ENCODE data around the gene TRMT112. TPM values are rescaled to one million over a fixed set of nuclear protein-coding genes. Genes with fewer than 3 reads are reported as not detected.
A peak's percentile ranks its signal among the peaks of the same experiment; 100 is the strongest.

The TRMT112 gene
- total RNA-seq, 3 donors from 2014 or later (not counting 1 experiment from before 2014, with no cell fraction given), result 98.4 to 106 (median 105) TPM

DNA sequence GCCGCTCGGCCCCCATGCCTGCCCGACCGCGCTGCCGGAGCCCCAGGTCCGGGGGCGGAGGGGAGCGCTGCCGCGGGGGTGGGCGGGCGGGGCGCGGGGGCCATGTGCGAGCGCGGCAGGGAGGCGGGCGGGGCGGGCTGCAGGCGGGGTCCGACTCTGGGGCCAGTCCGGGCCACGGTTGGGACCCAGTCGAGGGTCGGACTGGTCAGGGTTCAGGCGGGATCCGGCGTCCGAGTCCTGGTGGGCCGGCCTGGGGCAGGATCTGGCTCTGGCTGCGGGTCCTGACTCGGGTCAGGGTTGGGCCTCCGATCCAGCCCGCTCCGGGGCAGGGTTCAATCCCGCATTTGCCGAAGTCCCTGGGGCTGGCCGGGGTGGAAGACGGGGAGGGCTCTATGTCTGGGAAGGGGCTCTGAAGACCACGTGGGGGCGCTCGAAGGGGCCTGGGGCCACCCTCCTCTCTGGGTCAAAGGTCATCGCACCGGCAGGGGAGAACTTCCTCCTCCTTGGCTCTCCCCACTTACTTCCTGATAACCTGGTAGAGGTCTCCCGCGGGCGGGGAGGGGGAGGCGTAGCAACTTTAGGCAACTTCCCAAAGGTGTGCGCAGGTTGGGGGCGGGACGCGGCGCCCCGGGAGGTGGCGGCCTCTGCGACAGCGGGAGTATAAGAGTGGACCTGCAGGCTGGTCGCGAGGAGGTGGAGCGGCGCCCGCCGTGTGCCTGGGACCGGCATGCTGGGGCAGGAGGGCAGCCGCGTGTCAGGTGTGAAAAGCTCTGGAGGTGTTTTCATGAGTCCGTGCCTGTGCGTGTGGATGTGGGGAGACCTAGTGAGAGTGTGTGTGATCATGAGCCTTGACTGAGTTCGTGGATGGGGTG is 11.4 kb downstream of the TRMT112 start:
- Histone ChIP-seq H3K27me3 (ENCODE audit: control insufficient read depth, insufficient read depth, low read length) (peaks cover 5% of the 10 kb centered on the region), H3K27ac (ENCODE audit: low read length) (peak overlapping the region; percentile 69), H3K36me3 (ENCODE audit: control insufficient read depth, insufficient read depth, low read length) (peaks cover 2% of the 10 kb centered on the region), H3K4me3 (ENCODE audit: low read length) (peak overlapping the region; percentile 70), H3K4me1 (ENCODE audit: control insufficient read depth, insufficient read depth, low read length) (peaks cover 40% of the 10 kb centered on the region), H3K9me3 (ENCODE audit: control insufficient read depth, insufficient read depth, low read length) (no peaks in the 10 kb centered on the region)
- WGBS (ENCODE audit: insufficient coverage), result under 1% methylated on average over 71 of the region's 71 CpGs
- Mint-ChIP-seq H3K27ac (peak overlapping the region; percentile 91 to 97), H3K27me3 (ENCODE audit: low read depth in 2 of 2) (peaks cover under 1 to 5% of the 10 kb centered on the region in 2 donors), H3K36me3 (no peaks in the 10 kb centered on the region), H3K4me1 (peaks cover 16 to 25% of the 10 kb centered on the region in 2 donors), H3K9me3 (no peaks in the 10 kb centered on the region), H3K4me3 (peak overlapping the region; percentile 96)
- ATAC-seq, result peak; percentile 4 to 11 (median 5)
- TF ChIP-seq, protein P1, sequence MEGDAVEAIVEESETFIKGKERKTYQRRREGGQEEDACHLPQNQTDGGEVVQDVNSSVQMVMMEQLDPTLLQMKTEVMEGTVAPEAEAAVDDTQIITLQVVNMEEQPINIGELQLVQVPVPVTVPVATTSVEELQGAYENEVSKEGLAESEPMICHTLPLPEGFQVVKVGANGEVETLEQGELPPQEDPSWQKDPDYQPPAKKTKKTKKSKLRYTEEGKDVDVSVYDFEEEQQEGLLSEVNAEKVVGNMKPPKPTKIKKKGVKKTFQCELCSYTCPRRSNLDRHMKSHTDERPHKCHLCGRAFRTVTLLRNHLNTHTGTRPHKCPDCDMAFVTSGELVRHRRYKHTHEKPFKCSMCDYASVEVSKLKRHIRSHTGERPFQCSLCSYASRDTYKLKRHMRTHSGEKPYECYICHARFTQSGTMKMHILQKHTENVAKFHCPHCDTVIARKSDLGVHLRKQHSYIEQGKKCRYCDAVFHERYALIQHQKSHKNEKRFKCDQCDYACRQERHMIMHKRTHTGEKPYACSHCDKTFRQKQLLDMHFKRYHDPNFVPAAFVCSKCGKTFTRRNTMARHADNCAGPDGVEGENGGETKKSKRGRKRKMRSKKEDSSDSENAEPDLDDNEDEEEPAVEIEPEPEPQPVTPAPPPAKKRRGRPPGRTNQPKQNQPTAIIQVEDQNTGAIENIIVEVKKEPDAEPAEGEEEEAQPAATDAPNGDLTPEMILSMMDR (IDR thresholded peaks at IDR 0.05), result no peak
- intact Hi-C loops (cut with micrococcal nuclease), result loop anchor here (1.0 to 5.0 kb wide), 5 partner anchors 11 to 65 kb away; partner anchors contain the start of genes CCDC88B, FKBP2, RPS6KA4 and TRMT112
- DNase-seq, result peak in 1 of 2 donors; percentile 79

DNA sequence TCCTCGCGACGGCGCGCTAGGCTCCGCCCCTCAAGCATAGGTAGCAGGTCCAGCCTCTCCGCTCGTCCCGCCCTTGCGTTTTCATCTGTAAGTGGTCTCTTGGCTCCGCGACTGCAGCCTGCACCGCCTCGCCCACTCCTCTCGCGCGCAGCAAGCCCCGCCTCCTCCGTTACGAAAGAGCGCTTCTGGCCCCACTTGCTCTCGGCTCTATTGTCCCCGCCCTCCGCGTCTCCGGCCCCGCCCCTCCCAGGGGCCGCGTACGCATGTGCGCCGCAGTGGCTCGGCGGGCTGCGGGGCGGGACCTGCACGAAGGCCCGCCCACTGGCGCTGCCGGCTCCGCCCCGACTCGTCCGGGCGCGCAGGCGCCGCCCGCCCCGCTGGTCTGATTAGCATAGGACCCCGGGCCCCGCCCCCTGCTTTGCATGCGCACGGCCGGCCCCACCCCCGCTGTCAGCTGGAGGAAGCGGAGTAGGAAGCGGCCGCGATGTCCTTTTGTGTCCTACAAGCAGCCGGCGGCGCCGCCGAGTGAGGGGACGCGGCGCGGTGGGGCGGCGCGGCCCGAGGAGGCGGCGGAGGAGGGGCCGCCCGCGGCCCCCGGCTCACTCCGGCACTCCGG is 12.2 kb downstream of the TRMT112 start, which contains the start of gene ESRRA:
Gene ESRRA (plus strand): TSS at position 450 of the 616 bp plus-strand sequence. CDS start 1,656 bp downstream, outside the sequence.
- ATAC-seq (peak; percentile 74 to 89 (median 74)), DNase-seq (peak; percentile 99)
- Histone ChIP-seq H3K27ac (ENCODE audit: low read length) (peak within 1 kb of the TSS; percentile 88), H3K4me1 (ENCODE audit: control insufficient read depth, insufficient read depth, low read length) (peaks cover 47% of the 10 kb centered on the region), H3K27me3 (ENCODE audit: control insufficient read depth, insufficient read depth, low read length) (peaks cover 13% of the 10 kb centered on the region), H3K4me3 (ENCODE audit: low read length) (peak within 1 kb of the TSS; percentile 70), H3K36me3 (ENCODE audit: control insufficient read depth, insufficient read depth, low read length) (no peaks in the 10 kb centered on the region), H3K9me3 (ENCODE audit: control insufficient read depth, insufficient read depth, low read length) (no peaks in the 10 kb centered on the region)
- Mint-ChIP-seq H3K36me3 (no peaks in the 10 kb centered on the region), H3K4me1 (peaks cover 21 to 32% of the 10 kb centered on the region in 2 donors), H3K27ac (peak within 1 kb of the TSS; percentile 91 to 97), H3K9me3 (no peaks in the 10 kb centered on the region), H3K27me3 (ENCODE audit: low read depth in 2 of 2) (peaks cover 6 to 12% of the 10 kb centered on the region in 2 donors), H3K4me3 (peak within 1 kb of the TSS; percentile 96)
- intact Hi-C loops (cut with micrococcal nuclease), result loop anchor here (1.0 to 5.0 kb wide), 5 partner anchors 12 to 64 kb away; partner anchors contain the start of genes CCDC88B, FKBP2, RPS6KA4 and TRMT112
- TF ChIP-seq, protein P1 (IDR thresholded peaks at IDR 0.05), result no peak
- under 1% methylated on average over 81 of the region's 81 CpGs for WGBS (ENCODE audit: insufficient coverage)

DNA sequence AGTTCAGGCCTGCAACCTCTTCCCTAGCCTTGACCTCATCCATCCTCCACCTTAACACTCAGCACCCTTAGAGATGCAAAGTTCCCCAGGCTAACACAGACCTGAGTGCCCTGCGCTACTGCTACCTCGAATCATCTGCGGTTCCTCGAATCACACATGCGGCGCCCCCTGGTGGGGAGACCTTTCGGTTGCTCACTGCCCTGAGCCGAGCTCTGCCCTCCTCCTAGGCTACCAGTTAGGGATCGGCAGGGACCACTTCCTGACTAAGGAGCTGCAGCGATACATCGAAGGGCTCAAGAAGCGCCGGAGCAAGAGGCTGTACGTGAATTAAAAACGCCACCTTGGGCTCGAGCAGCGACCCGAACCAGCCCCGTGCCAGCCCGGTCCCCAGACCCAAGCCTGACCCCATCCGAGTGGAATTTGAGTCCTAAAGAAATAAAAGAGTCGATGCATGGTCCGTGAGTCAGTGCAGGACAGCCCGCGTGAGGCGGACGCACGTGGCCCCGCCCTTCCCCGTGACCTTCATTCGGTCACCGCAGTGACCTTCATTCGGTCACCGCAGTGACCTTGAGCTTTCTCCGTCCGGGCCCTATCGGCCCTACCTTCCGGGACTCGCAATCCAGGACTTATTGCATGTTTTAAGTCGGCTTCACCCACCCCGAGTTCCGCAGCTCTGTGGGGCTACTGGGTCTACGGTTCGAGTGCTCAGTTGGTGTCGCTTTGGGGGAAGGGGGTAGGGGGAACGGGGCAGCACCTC is 12.9 kb downstream of the TRMT112 start:
- H3K27me3 ChIP-seq (ENCODE audit: control insufficient read depth, insufficient read depth, low read length), result peaks cover 19% of the 10 kb centered on the region
- H3K4me3 ChIP-seq (ENCODE audit: low read length), result peak overlapping the region; percentile 68
- no peaks in the 10 kb centered on the region for H3K36me3 Mint-ChIP-seq
- H3K9me3 Mint-ChIP-seq, result no peaks in the 10 kb centered on the region
- DNase-seq (peak; percentile 93 to 96), ATAC-seq (peak; percentile 33 to 47 (median 34))
- peaks cover 6 to 17% of the 10 kb centered on the region in 2 donors for H3K27me3 Mint-ChIP-seq (ENCODE audit: low read depth in 2 of 2)
- no peaks in the 10 kb centered on the region for H3K36me3 ChIP-seq (ENCODE audit: control insufficient read depth, insufficient read depth, low read length)
- peaks cover 54% of the 10 kb centered on the region for H3K4me1 ChIP-seq (ENCODE audit: control insufficient read depth, insufficient read depth, low read length)
- H3K27ac ChIP-seq (ENCODE audit: low read length), result peak overlapping the region; percentile 88
- intact Hi-C loops (cut with micrococcal nuclease), result loop anchor here (1.0 to 5.0 kb wide), 8 partner anchors 13 to 117 kb away; partner anchors contain the start of genes CCDC88B, FKBP2, GPR137 and RPS6KA4
- peak overlapping the region; percentile 93 for H3K4me3 Mint-ChIP-seq
- no peaks in the 10 kb centered on the region for H3K9me3 ChIP-seq (ENCODE audit: control insufficient read depth, insufficient read depth, low read length)
- WGBS (ENCODE audit: insufficient coverage), result under 1% methylated on average over 46 of the region's 46 CpGs
- H3K27ac Mint-ChIP-seq, result peak overlapping the region; percentile 91 to 97
- H3K4me1 Mint-ChIP-seq, result peaks cover 21 to 37% of the 10 kb centered on the region in 2 donors
- TF ChIP-seq, protein P1 (IDR thresholded peaks at IDR 0.05), result peak; percentile 83
